Lower leg skin (tissue), 4 donors: ENCODE data around the gene COL3A1. TPM values are rescaled to one million over a fixed set of nuclear protein-coding genes. Genes with fewer than 3 reads are reported as not detected.

Experiments used
- DNase-seq, 2 donors: peaks; one replicate each; pipeline ENCODE4 v3.0.0-alpha.2; 2019; ENCODE audit warnings: low spot score in 2 of 2
- H3K4me3 ChIP-seq: fragments of 200-600 bp; sonication (generic); 2 replicates; pipeline ENCODE4 v1.5.1; 2017; ENCODE audit warnings: mild to moderate bottlenecking, low read depth; ENCODE audit not compliant: poor library complexity, severe bottlenecking
- CTCF ChIP-seq, 3 donors: fragments of 450-650 bp; IDR thresholded peaks; one replicate each; pipeline ENCODE4 v1.5.1; 2016; ENCODE audit warnings: antibody characterized with exemption in 3 of 3, mild to moderate bottlenecking in 3 of 3, moderate library complexity in 2 of 3
- POLR2A ChIP-seq, 2 donors: fragments of 450-650 bp; IDR thresholded peaks; one replicate each; pipeline ENCODE4 v1.6.1; 2016 to 2017; ENCODE audit warnings: antibody characterized with exemption in 2 of 2, mild to moderate bottlenecking in 1 of 2, moderate library complexity in 1 of 2
- WGBS, 2 donors: methylation state at CpG; one replicate each; pipeline ENCODE4 v1.1.5; 2018; 5-methylcytosine and 5-hydroxymethylcytosine counted together
- intact Hi-C: fragments of 100-400 bp; cut with DNase I; formaldehyde crosslinking; loops from one replicate; pipeline ENCODE4 v1.15.0; 2023; ENCODE audit warnings: low total_unique reads
- total RNA-seq, 4 donors: library from RNA; depleted of rRNA; stranded (reverse); fragments of >200 nt; gene quantifications; one replicate each; pipeline ENCODE4 v1.1.0, GENCODE V29; 2016

COL3A1 gene
- total RNA-seq, 4 donors from 2014 or later: 16.7 to 142 (median 24.9) TPM

- H3K4me3 ChIP-seq: no peak overlapping the region
- TF ChIP-seq POLR2A (IDR thresholded peaks at IDR 0.05) (no peak), CTCF (IDR thresholded peaks at IDR 0.05) (no peak)
- DNase-seq: no peak
- intact Hi-C loops: no loop called here
These were observed 44.5 kb downstream of the COL3A1 start for GRCh38 chr2:189018631-189019030.

DNA sequence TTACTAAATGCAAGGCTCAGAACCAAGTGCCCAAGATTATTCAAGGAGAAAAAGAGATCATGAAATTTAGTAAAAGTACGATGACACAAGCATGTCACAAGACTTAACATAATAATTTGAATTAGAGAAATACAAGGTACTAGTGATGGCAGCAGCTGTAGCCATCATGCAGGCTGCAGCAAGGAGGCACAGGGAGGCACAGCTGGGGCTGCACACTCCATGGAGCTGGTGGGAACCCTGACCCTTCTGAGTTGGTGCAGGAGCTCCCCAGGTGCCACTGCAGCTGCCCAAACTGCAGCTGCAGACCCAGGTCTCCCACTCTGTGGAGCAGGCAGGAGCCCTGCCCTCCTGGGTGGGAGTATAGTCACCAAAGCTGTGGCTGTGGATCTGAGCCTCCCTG, 46.0 kb downstream of the COL3A1 start:
- TF ChIP-seq POLR2A (IDR thresholded peaks at IDR 0.05) (no peak), CTCF (IDR thresholded peaks at IDR 0.05) (no peak)
- no peak for DNase-seq
- intact Hi-C loops: no loop called here
- 79 to 82% methylated on average over 1 of the region's 1 CpG for WGBS, 2 donors
- H3K4me3 ChIP-seq: no peak overlapping the region

GRCh38 chr2:189022053-189022481, 47.9 kb downstream of the COL3A1 start:
- TF ChIP-seq CTCF (IDR thresholded peaks at IDR 0.05) (no peak), POLR2A (IDR thresholded peaks at IDR 0.05) (no peak)
- H3K4me3 ChIP-seq: no peak overlapping the region
- intact Hi-C loops: no loop called here
- DNase-seq: peak in 1 of 2 donors; percentile 27
- 43 to 55% methylated on average over 7 of the region's 7 CpGs for WGBS, 2 donors

GRCh38 chr2:189022492-189022891, 48.3 kb downstream of the COL3A1 start:
- no peak overlapping the region for H3K4me3 ChIP-seq
- DNase-seq: peak in 1 of 2 donors; percentile 43
- TF ChIP-seq CTCF (IDR thresholded peaks at IDR 0.05) (no peak), POLR2A (IDR thresholded peaks at IDR 0.05) (no peak)
- WGBS, 2 donors: 51 to 59% methylated on average over 3 of the region's 3 CpGs
- intact Hi-C loops: no loop called here

GRCh38 chr2:189024901-189025618, 50.9 kb downstream of the COL3A1 start:
- intact Hi-C loops: no loop called here
- WGBS, 2 donors: 22 to 29% methylated on average over 3 of the region's 3 CpGs
- TF ChIP-seq CTCF (IDR thresholded peaks at IDR 0.05) (no peak), POLR2A (IDR thresholded peaks at IDR 0.05) (no peak)
- H3K4me3 ChIP-seq: no peak overlapping the region
- no peak for DNase-seq

DNA sequence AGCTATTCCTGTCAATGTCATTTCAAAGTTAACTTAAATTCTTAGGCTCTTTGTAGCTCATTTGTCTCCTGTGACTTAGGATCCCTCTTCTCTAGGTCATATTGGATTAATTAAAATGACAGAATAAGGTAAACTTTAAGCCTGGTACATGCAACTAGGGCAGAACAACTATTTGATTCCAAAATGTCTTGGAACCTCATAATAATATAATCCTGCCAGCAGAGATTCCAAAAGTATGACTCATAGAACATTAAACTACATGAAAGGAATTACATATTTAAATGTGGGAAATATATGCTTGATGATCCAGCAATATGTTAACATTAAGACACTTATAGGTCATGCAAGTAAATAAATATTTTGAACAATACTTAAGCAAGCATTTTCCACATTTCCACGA, 63.3 kb downstream of the COL3A1 start:
- intact Hi-C loops: no loop called here
- TF ChIP-seq POLR2A (IDR thresholded peaks at IDR 0.05): no peak
- TF ChIP-seq CTCF (IDR thresholded peaks at IDR 0.05): no peak
- DNase-seq: no peak
- H3K4me3 ChIP-seq: no peak overlapping the region
- WGBS, 2 donors: 40 to 44% methylated on average over 1 of the region's 1 CpG
